Kidney (tissue), 14 donors: Measurements from ENCODE around the gene ATP13A3. TPM values are rescaled to one million over a fixed set of nuclear protein-coding genes. Genes with fewer than 3 reads are reported as not detected.

Experiments used
- DNase-seq, 5 donors: peaks; one replicate each; pipeline ENCODE4 v3.0.0-alpha.2; 2013 to 2020
- FAIRE-seq: peaks from 2 replicates; lab custom pipeline; 2012; peaks lifted over from hg19 to GRCh38; lab: Jason Lieb, UNC
- H3K27ac ChIP-seq, 2 donors: one replicate each; pipeline ENCODE4 v1.7.0; 2013; ENCODE audit warnings: low read depth in 2 of 2, low read length in 2 of 2, inconsistent platforms in 1 of 2
- H3K27me3 ChIP-seq: one replicate; pipeline ENCODE4 v1.7.1; 2013; ENCODE audit warnings: low read length, inconsistent platforms; ENCODE audit not compliant: control insufficient read depth, insufficient read depth
- H3K36me3 ChIP-seq, 3 donors: one replicate each; pipeline versions ENCODE4 v1.7.0 to v1.7.1; 2013; ENCODE audit warnings: low read length in 3 of 3, control low read depth in 1 of 3, inconsistent platforms in 1 of 3; ENCODE audit not compliant: insufficient read depth in 3 of 3, control insufficient read depth in 2 of 3
- H3K4me1 ChIP-seq, 3 donors: one replicate each; pipeline versions ENCODE4 v1.7.0 to v1.7.1; 2013; ENCODE audit warnings: low read length in 3 of 3, inconsistent platforms in 1 of 3, low read depth in 1 of 3; ENCODE audit not compliant: control insufficient read depth in 2 of 3, insufficient read depth in 2 of 3
- H3K4me3 ChIP-seq, 3 donors: one replicate each; pipeline versions ENCODE4 v1.7.0 to v1.8.1; 2013; ENCODE audit warnings: low read length in 3 of 3, control low read depth in 1 of 3, inconsistent platforms in 1 of 3
- H3K9ac ChIP-seq, 3 donors: one replicate each; pipeline versions ENCODE4 v1.7.0 to v1.7.1; 2013; ENCODE audit warnings: low read length in 3 of 3, control low read depth in 1 of 3, inconsistent platforms in 1 of 3
- H3K9me3 ChIP-seq, 3 donors: one replicate each; pipeline versions ENCODE4 v1.7.0 to v1.7.1; 2013; ENCODE audit warnings: low read length in 3 of 3, control low read depth in 1 of 3, inconsistent platforms in 1 of 3; ENCODE audit not compliant: control insufficient read depth in 2 of 3, insufficient read depth in 1 of 3
- intact Hi-C: fragments of 100-400 bp; cut with DNase I; formaldehyde crosslinking; loops from one replicate; pipeline ENCODE4 v1.11.1; 2022
- polyA plus RNA-seq: library from polyadenylated mRNA; stranded (reverse); fragments of 350-450 nt; fragmentation: Illumina TruSeq; extraction: RNeasy Lipid Tissue Mini Kit (QIAGEN cat#74804); gene quantifications from one replicate; pipeline ENCODE4 v1.2.3, GENCODE V29; 2014; ENCODE audit warnings: low read depth, low replicate concordance; ENCODE audit not compliant: insufficient read depth
- total RNA-seq: library from RNA; stranded (reverse); fragmentation: NEBNext Ultra II Directional; extraction: Animal tissue kit (Norgen Biotek cat#: 25700); gene quantifications from one replicate; pipeline ENCODE4 v1.2.1, GENCODE V29; 2021
- TF ChIP-seq, protein P1 (sequence below): IDR thresholded peaks from 3 replicates; pipeline ENCODE4 v1.5.1; 2012; ENCODE audit warnings: mild to moderate bottlenecking, moderate library complexity, borderline replicate concordance; ENCODE audit not compliant: insufficient read depth; ENCODE audit errors: extremely low read depth
- donor health status: control.
- donor health status: control.
- donor health status: control.
- donor health status: control.
- donor health status: control.
- donor health status: DM: yes; HTN: yes; CAD: no.
- donor health status: Normal renal cell carcinoma (clear cell type).

Gene ATP13A3
- total and polyA plus RNA-seq, 2 donors from 2014 or later = 15.3 to 103 TPM

DNA sequence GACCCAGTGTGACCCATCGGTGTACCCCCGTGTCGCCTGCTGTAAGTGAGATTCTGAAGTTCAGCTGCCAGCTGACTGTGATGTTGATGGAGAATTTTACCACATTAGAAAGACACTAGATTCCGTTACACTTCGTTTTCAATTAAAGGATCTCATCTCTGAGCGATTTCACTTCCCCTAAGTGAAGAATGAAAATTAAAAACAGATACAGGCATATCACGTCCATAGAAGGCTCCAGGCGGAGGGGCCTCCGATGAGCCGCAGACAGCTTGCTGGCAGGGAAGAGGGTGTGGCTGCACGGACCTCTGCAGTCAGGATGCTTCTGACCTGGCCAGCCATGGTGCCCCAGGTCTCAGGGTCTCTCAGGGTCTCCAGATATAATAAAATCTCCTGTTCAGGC lies 129.1 kb downstream of the ATP13A3 start:
- intact Hi-C loops = no loop called here
- Histone ChIP-seq H3K9ac (no peak overlapping the region), H3K4me1 (no peaks in the 10 kb centered on the region), H3K27ac (no peak overlapping the region), H3K4me3 (no peak overlapping the region), H3K9me3 (no peaks in the 10 kb centered on the region), H3K27me3 (no peaks in the 10 kb centered on the region), H3K36me3 (no peaks in the 10 kb centered on the region)
- TF ChIP-seq, protein P1, sequence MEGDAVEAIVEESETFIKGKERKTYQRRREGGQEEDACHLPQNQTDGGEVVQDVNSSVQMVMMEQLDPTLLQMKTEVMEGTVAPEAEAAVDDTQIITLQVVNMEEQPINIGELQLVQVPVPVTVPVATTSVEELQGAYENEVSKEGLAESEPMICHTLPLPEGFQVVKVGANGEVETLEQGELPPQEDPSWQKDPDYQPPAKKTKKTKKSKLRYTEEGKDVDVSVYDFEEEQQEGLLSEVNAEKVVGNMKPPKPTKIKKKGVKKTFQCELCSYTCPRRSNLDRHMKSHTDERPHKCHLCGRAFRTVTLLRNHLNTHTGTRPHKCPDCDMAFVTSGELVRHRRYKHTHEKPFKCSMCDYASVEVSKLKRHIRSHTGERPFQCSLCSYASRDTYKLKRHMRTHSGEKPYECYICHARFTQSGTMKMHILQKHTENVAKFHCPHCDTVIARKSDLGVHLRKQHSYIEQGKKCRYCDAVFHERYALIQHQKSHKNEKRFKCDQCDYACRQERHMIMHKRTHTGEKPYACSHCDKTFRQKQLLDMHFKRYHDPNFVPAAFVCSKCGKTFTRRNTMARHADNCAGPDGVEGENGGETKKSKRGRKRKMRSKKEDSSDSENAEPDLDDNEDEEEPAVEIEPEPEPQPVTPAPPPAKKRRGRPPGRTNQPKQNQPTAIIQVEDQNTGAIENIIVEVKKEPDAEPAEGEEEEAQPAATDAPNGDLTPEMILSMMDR = no peak
- no peak for DNase-seq
- no peak for FAIRE-seq

DNA sequence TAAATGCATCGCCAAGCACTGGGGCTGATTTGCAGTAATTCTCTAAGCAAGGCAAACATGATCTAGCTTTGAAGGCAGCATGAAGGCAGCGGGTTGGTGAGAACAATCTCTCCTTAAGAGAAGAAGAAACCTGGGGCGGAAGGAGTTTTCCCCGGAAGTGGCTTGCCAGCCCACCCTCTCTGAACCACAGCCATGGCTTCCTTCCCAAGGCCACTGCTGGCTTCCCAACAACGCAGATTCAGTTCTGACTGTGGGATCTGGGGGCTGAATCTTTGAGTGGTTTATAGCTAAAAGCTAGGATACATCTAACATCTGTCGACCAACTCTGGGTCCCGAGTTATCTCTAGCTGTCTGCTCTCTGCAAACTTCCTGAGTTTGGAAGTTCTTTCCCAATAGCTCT lies 131.4 kb downstream of the ATP13A3 start:
- no peak for FAIRE-seq
- intact Hi-C loops = no loop called here

DNA sequence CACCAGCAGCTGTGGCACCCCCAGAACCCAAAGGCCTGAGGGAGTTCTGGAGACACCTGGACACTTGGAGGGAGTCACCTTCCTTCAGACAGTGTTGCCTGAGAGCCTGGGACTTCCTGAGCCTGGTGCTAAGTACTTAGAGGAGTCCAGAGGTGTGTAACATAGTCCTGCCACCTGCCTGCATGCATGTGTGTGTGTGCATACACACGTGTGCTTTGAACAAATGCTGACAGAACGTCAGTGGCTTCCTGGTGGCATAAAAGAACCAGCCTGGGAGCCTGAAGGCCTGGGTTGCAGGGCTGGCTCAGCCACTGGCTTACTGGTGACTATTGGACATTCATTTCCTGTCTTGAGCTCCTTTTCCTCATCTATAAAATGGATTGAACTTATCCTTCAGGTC lies 132.5 kb downstream of the ATP13A3 start:
- H3K9ac ChIP-seq = no peak overlapping the region
- H3K36me3 ChIP-seq = no peaks in the 10 kb centered on the region
- no peaks in the 10 kb centered on the region for H3K4me1 ChIP-seq
- no peak for FAIRE-seq
- intact Hi-C loops = no loop called here
- H3K9me3 ChIP-seq = no peaks in the 10 kb centered on the region
- H3K27me3 ChIP-seq = no peaks in the 10 kb centered on the region
- no peak overlapping the region for H3K4me3 ChIP-seq
- no peak overlapping the region for H3K27ac ChIP-seq
- TF ChIP-seq, protein P1 = no peak
- DNase-seq = no peak

More for the DNA sequence above, 131.4 kb downstream of the ATP13A3 start:
- TF ChIP-seq, protein P1 = no peak
- Histone ChIP-seq H3K27ac (no peak overlapping the region), H3K27me3 (no peaks in the 10 kb centered on the region), H3K36me3 (no peaks in the 10 kb centered on the region), H3K4me1 (no peaks in the 10 kb centered on the region), H3K4me3 (no peak overlapping the region), H3K9ac (no peak overlapping the region), H3K9me3 (no peaks in the 10 kb centered on the region)
- DNase-seq = peak in 1 of 5 donors; percentile 19

Other genes with a start within 250 kb of the ATP13A3 start
- 0.72 TPM for gene CPN2, start 135.7 kb downstream of the ATP13A3 start, total RNA-seq
- 15.8 TPM for gene CPN2, start 135.7 kb downstream of the ATP13A3 start, polyA plus RNA-seq
- gene LRRC15, start 117.3 kb downstream of the ATP13A3 start, total RNA-seq = 0.63 TPM
- gene LRRC15, start 117.3 kb downstream of the ATP13A3 start, polyA plus RNA-seq = 0.09 TPM
- 0.22 TPM for gene GP5, start 87.7 kb downstream of the ATP13A3 start, total RNA-seq
- not detected for gene GP5, start 87.7 kb downstream of the ATP13A3 start, polyA plus RNA-seq
- gene TMEM44, start 146.4 kb upstream of the ATP13A3 start, total RNA-seq = 15.7 TPM
- 7.0 TPM for gene TMEM44, start 146.4 kb upstream of the ATP13A3 start, polyA plus RNA-seq
- 33.3 TPM for gene LSG1, start 185.2 kb upstream of the ATP13A3 start, total RNA-seq
- 14.8 TPM for gene LSG1, start 185.2 kb upstream of the ATP13A3 start, polyA plus RNA-seq
- 11.4 TPM for gene FAM43A, start 198.9 kb upstream of the ATP13A3 start, total RNA-seq
- gene FAM43A, start 198.9 kb upstream of the ATP13A3 start, polyA plus RNA-seq = 5.0 TPM